GM12892 (cell line): Measurements from ENCODE around the gene CD46.

Source experiments
- POLR2A ChIP-seq: IDR thresholded peaks from 2 replicates; pipeline ENCODE4 v1.6.1; 2011; ENCODE audit warnings: low read depth, low read length, control low read depth
- POLR2AphosphoS5 ChIP-seq: IDR thresholded peaks from 2 replicates; pipeline ENCODE4 v1.6.1; 2011; ENCODE audit warnings: low read depth, low read length, control low read depth
- TAF1 ChIP-seq: IDR thresholded peaks from 2 replicates; pipeline ENCODE4 v1.6.1; 2011; ENCODE audit warnings: low read depth, mild to moderate bottlenecking, control low read depth, low read length, borderline replicate concordance

DNA sequence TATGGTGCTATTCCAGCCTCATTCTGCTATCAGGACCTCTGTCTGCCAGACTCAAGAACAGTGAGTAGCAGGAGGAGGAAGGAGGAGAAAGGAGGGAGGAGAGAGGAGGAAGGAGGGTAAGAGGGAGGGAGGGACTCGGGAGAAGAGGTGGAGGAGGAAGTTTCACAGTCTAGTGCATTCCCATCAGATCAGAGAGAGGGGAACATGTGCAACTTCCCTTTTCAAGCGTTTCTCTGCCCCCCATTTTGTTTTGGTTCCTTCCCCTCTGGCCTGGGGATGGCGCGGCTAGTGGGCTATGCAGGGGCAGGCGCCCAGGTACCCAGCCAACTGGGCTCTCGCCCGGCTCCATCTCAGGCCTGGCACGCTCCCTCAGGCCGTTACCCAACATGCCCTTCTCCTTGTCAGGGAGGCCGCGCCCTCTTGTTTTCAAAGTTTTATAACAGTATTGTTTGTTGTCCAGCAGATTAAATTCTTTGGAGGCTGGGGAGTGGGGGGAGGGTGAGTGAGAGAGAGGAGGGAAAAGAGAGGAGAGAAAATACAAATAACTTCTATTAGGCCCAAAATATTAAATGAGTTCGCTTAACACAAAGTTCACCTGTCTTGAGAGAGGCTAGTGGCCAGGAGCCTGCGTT, 56.0 kb downstream of the CD46 start:
- TF ChIP-seq POLR2AphosphoS5 (no peak), POLR2A (no peak), TAF1 (no peak)
